HCT116 (cell line): ENCODE results near the gene SLC15A5. TPM values are rescaled to one million over a fixed set of nuclear protein-coding genes. Genes with fewer than 3 reads are reported as not detected.

Experiments
- ATAC-seq: fragments of 200-7000 bp; cut with Tn5 transposase; 2 replicates; pipeline ENCODE4 v1.9.1; 2020; ENCODE audit warnings: mild to moderate bottlenecking, moderate library complexity
- BruUV-seq: library from RNA; stranded (reverse); fragments of 400-500 nt; replicated peaks from 2 replicates; lab custom pipeline; 2021; lab: Mats Ljungman, UMichigan
- CTCF ChIA-PET: fragments of 300-600 bp; sonication (Branson Sonifier 250); formaldehyde crosslinking; loops from one replicate; lab custom pipeline; 2021; ENCODE audit warnings: antibody characterized with exemption; lab: Charles Lee
- POLR2A ChIA-PET: fragments of 300-600, 350-600 bp; sonication (Branson Sonifier 250); formaldehyde crosslinking; loops from one replicate; lab custom pipeline; 2021; ENCODE audit warnings: antibody characterized with exemption; lab: Charles Lee
- RAD21 ChIA-PET, 2 experiments: fragments of 300-600 bp; sonication (Branson Sonifier 250); formaldehyde crosslinking; loops; one replicate each; lab custom pipeline; 2023; ENCODE audit warnings: low total read pairs in 2 of 2; ENCODE audit not compliant: uncharacterized antibody in 2 of 2, unreplicated experiment in 2 of 2, low non-redundant PET in 1 of 2; lab: Charles Lee
- DNase-seq: peaks from one replicate; pipeline ENCODE4 v3.0.0-alpha.2; 2010; ENCODE audit warnings: low read depth, low spot score
- H2AFZ ChIP-seq: fragments of 200-600 bp; shearing (Covaris generic), sonication (generic); 2 replicates; pipeline ENCODE4 v1.6.1; 2017; ENCODE audit warnings: low read depth, mixed run types, mixed read lengths, antibody characterized with exemption, low read length; ENCODE audit not compliant: poor library complexity, severe bottlenecking
- H3K27ac ChIP-seq: 2 replicates; pipeline ENCODE4 v1.5.1; 2012; ENCODE audit warnings: low read depth, low read length
- H3K27me3 ChIP-seq: fragments of 200-600 bp; sonication (generic); 2 replicates; pipeline ENCODE4 v1.6.1; 2016; ENCODE audit warnings: mixed run types, low read length, mixed read lengths; ENCODE audit not compliant: insufficient read depth
- H3K36me3 ChIP-seq, 2 experiments: fragments of 200-500 bp in 1 of 2; fragments of 200-600 bp in 1 of 2; sonication (Bioruptor generic) in 1 of 2; sonication (generic) in 1 of 2; 2 replicates each; pipeline versions ENCODE4 v1.5.1 to v1.6.1; 2014 to 2016; ENCODE audit warnings: low read length in 2 of 2, inconsistent platforms in 1 of 2, mixed read lengths in 1 of 2, mixed run types in 1 of 2; ENCODE audit not compliant: insufficient read depth in 2 of 2, control insufficient read depth in 1 of 2
- H3K4me1 ChIP-seq, 2 experiments: fragments of 200-600 bp in 1 of 2; sonication (generic) in 1 of 2; 2 replicates each; pipeline versions ENCODE4 v1.5.1 to v1.6.1; 2012 to 2017; ENCODE audit warnings: low read length in 2 of 2, inconsistent platforms in 1 of 2, mild to moderate bottlenecking in 1 of 2, mixed read lengths in 1 of 2, mixed run types in 1 of 2, moderate library complexity in 1 of 2; ENCODE audit not compliant: insufficient read depth in 2 of 2, control insufficient read depth in 1 of 2
- H3K4me2 ChIP-seq: fragments of 200-600 bp; sonication (generic); 2 replicates; pipeline ENCODE4 v1.6.1; 2017; ENCODE audit warnings: mixed run types, low read length, mixed read lengths
- H3K4me3 ChIP-seq, 2 experiments: fragments of 200-600 bp in 1 of 2; sonication (generic) in 1 of 2; replicated peaks in 1 of 2; 2 replicates each; pipeline ENCODE4 v1.5.1; 2011 to 2016; ENCODE audit warnings: low read length in 2 of 2, control low read depth in 1 of 2, low read depth in 1 of 2, mild to moderate bottlenecking in 1 of 2, mixed read lengths in 1 of 2, mixed run types in 1 of 2
- H3K79me2 ChIP-seq: fragments of 200-600 bp; sonication (generic); 2 replicates; pipeline ENCODE4 v1.6.1; 2017; ENCODE audit warnings: mild to moderate bottlenecking, mixed run types, low read length, moderate library complexity, mixed read lengths; ENCODE audit not compliant: insufficient read depth
- H3K9ac ChIP-seq: fragments of 200-600 bp; sonication (generic); 2 replicates; pipeline ENCODE4 v1.6.1; 2016; ENCODE audit warnings: low read length, mixed read lengths
- H3K9me2 ChIP-seq: fragments of 200-600 bp; sonication (generic), shearing (Covaris generic); 2 replicates; pipeline ENCODE4 v1.6.1; 2017; ENCODE audit warnings: mixed run types, mild to moderate bottlenecking, moderate library complexity; ENCODE audit not compliant: insufficient read depth
- H3K9me3 ChIP-seq, 2 experiments: fragments of 200-500 bp in 1 of 2; fragments of 200-600 bp in 1 of 2; sonication (Bioruptor generic) in 1 of 2; sonication (generic) in 1 of 2; 2 replicates each; pipeline ENCODE4 v1.6.1; 2014 to 2017; ENCODE audit warnings: low read length in 2 of 2, mixed read lengths in 2 of 2, inconsistent platforms in 1 of 2, low read depth in 1 of 2, mild to moderate bottlenecking in 1 of 2, mixed run types in 1 of 2, moderate library complexity in 1 of 2; ENCODE audit not compliant: control insufficient read depth in 1 of 2, insufficient read depth in 1 of 2
- H4K20me1 ChIP-seq: fragments of 200-600 bp; sonication (generic), shearing (Covaris generic); 2 replicates; pipeline ENCODE4 v1.6.1; 2017; ENCODE audit warnings: mixed run types, mild to moderate bottlenecking, moderate library complexity; ENCODE audit not compliant: insufficient read depth
- ATF3 ChIP-seq: IDR thresholded peaks from 2 replicates; pipeline ENCODE4 v1.6.1; 2012
- CEBPB ChIP-seq: IDR thresholded peaks from 2 replicates; pipeline ENCODE4 v1.6.1; 2012; ENCODE audit warnings: low read depth
- CTCF ChIP-seq, 3 experiments: fragments of 200-600 bp in 1 of 3; sonication (generic) in 1 of 3; IDR thresholded peaks in 2 of 3; conservative IDR thresholded peaks in 1 of 3; 2 replicates each; pipeline ENCODE4 v1.5.1; 2012 to 2017; ENCODE audit warnings: low read depth in 2 of 3, low read length in 2 of 3, antibody characterized with exemption in 1 of 3, borderline replicate concordance in 1 of 3, control low read depth in 1 of 3, mild to moderate bottlenecking in 1 of 3, mixed read lengths in 1 of 3, mixed run types in 1 of 3, moderate library complexity in 1 of 3; ENCODE audit not compliant: insufficient read depth in 1 of 3
- EGR1 ChIP-seq: IDR thresholded peaks from 2 replicates; pipeline ENCODE4 v1.6.1; 2012; ENCODE audit warnings: low read depth
- ELF1 ChIP-seq: IDR thresholded peaks from 2 replicates; pipeline ENCODE4 v1.6.1; 2012; ENCODE audit warnings: low read depth, borderline replicate concordance
- EZH2 ChIP-seq: fragments of 200-600 bp; sonication (generic); IDR thresholded peaks from 2 replicates; pipeline ENCODE4 v1.6.1; 2017; ENCODE audit warnings: antibody characterized with exemption, mixed run types
- FOSL1 ChIP-seq: IDR thresholded peaks from 2 replicates; pipeline ENCODE4 v1.6.1; 2012; ENCODE audit warnings: low read depth
- POLR2AphosphoS5 ChIP-seq: IDR thresholded peaks from 2 replicates; pipeline ENCODE4 v1.6.1; 2011; ENCODE audit warnings: mild to moderate bottlenecking, low read depth, low read length, moderate library complexity
- RAD21 ChIP-seq: IDR thresholded peaks from 2 replicates; pipeline ENCODE4 v1.6.1; 2012; ENCODE audit warnings: low read depth, mild to moderate bottlenecking
- REST ChIP-seq: IDR thresholded peaks from 2 replicates; pipeline ENCODE4 v1.6.1; 2012; ENCODE audit warnings: low read depth
- SIN3A ChIP-seq: IDR thresholded peaks from 2 replicates; pipeline ENCODE4 v1.6.1; 2012; ENCODE audit warnings: low read depth
- SP1 ChIP-seq: IDR thresholded peaks from 2 replicates; pipeline ENCODE4 v1.6.1; 2012; ENCODE audit warnings: low read depth
- SRF ChIP-seq: IDR thresholded peaks from 2 replicates; pipeline ENCODE4 v1.6.1; 2012; ENCODE audit warnings: low read depth
- ZFX ChIP-seq: fragments of 450-650 bp; IDR thresholded peaks from 2 replicates; pipeline ENCODE4 v1.6.1; 2017
- ZNF274 ChIP-seq: fragments of 200-500 bp; sonication (Bioruptor generic); IDR thresholded peaks from 2 replicates; pipeline ENCODE4 v1.6.1; 2014; ENCODE audit warnings: mild to moderate bottlenecking, low read depth, low read length, inconsistent platforms
- intact Hi-C: fragments of 100-400 bp; cut with micrococcal nuclease; formaldehyde crosslinking; loops from 2 replicates; pipeline ENCODE4 v1.10.0; 2022
- total RNA-seq: library from RNA; stranded (reverse); gene quantifications from one replicate; pipeline ENCODE4 v1.2.1, GENCODE V29; 2021; ENCODE audit not compliant: unreplicated experiment

Gene SLC15A5
- total RNA-seq, 1 experiment from 2014 or later: not detected

GRCh38 chr12:16291032-16291431 lies 13.5 kb upstream of the SLC15A5 start:
- POLR2A ChIA-PET: no interaction called here
- BruUV-seq: no TSS peak

More at GRCh38 chr12:16291032-16291431, 13.5 kb upstream of the SLC15A5 start:
- no peak for TF ChIP-seq SIN3A
- TF ChIP-seq ELF1: no peak
- TF ChIP-seq REST: no peak
- no peak for TF ChIP-seq SP1
- no peak for TF ChIP-seq EZH2
- TF ChIP-seq EGR1: no peak
- no peak for TF ChIP-seq ATF3
- no peak for TF ChIP-seq CEBPB
- no peak for TF ChIP-seq POLR2AphosphoS5
- TF ChIP-seq ZFX: no peak
- no peak for TF ChIP-seq SRF
- TF ChIP-seq RAD21: no peak
- no peak for TF ChIP-seq FOSL1
- no peak for TF ChIP-seq CTCF (IDR thresholded peaks at IDR 0.05 in 2 of 3, conservative IDR thresholded peaks at IDR 0.05 in 1 of 3; ENCODE audit: borderline replicate concordance in 1 of 3, insufficient read depth in 1 of 3, low read depth in 2 of 3, low read length in 2 of 3)
- no peak for TF ChIP-seq ZNF274
- Histone ChIP-seq H2AFZ (no peak overlapping the region), H3K9me3 (no peaks in the 10 kb centered on the region), H3K27me3 (no peaks in the 10 kb centered on the region), H3K4me3 (no peak overlapping the region), H3K79me2 (no peaks in the 10 kb centered on the region), H3K9ac (no peak overlapping the region), H4K20me1 (no peaks in the 10 kb centered on the region), H3K4me1 (no peaks in the 10 kb centered on the region), H3K4me2 (no peak overlapping the region), H3K9me2 (peaks cover 4% of the 10 kb centered on the region; the same call in 1 of the 2 replicates), H3K27ac (no peak overlapping the region), H3K36me3 (no peaks in the 10 kb centered on the region)
- intact Hi-C loops: no loop called here
- ATAC-seq: no peak
- ChIA-PET RAD21 (no interaction called here), CTCF (no interaction called here)
- DNase-seq: no peak
